Measurements from ENCODE around the gene HOXD9. TPM values are rescaled to one million over a fixed set of nuclear protein-coding genes. Genes with fewer than 3 reads are reported as not detected.

Gene HOXD9
- total RNA-seq, 4 donors from 2014 or later: 2.7 to 13.3 (median 7.5) TPM

GRCh38 chr2:176115883-176116813 is 6.4 kb upstream of the HOXD9 start, which contains the start of gene HOXD10:
Gene HOXD10 (plus strand): TSS chr2:176116778. CDS start chr2:176116834, 56 bp downstream.
- DNase-seq: peak; percentile 75
- Histone ChIP-seq H3K4me3 (peak within 1 kb of the TSS in 3 of 4 donors; percentile 15 to 24 (median 22)), H3K27ac (peak within 1 kb of the TSS; percentile 24 to 77 (median 68)), H3K36me3 (no peaks in the 10 kb centered on the region), H3K9me3 (no peaks in the 10 kb centered on the region), H3K4me1 (peaks cover 0 to 10% (median 3%) of the 10 kb centered on the region in 4 donors), H3K27me3 (peaks cover 100% of the 10 kb centered on the region)
- intact Hi-C loops (cut with DNase I; ENCODE audit: low total_unique reads) (no loop called here), in situ Hi-C loops (cut with MboI; ENCODE audit: low pct_ligation_motif_present in 1 of 4, low pct_unique_long_range_greater_than_20kb in 1 of 4, low sequenced_read_pairs in 3 of 4) (loop anchor here in 3 of 4 donors (25.0 kb wide), 2 partner anchors 696 to 1021 kb away; no protein-coding TSS in a partner anchor)
- TF ChIP-seq EP300 (IDR thresholded peaks at IDR 0.05; ENCODE audit: low read depth) (no peak), POLR2AphosphoS5 (IDR thresholded peaks at IDR 0.05) (peak; percentile 40 to 80 (median 63)), POLR2A (IDR thresholded peaks at IDR 0.05) (peak; percentile 69), CTCF (IDR thresholded peaks at IDR 0.05) (peak; percentile 14 to 43 (median 28))
- 16% methylated on average over 43 of the region's 66 CpGs; no CpG with 5 or more reads in 1 of the 2 donors for WGBS, 2 donors (ENCODE audit: low coverage in 1 of 2)

- peak overlapping the region in 1 of 4 donors; percentile 8 for H3K4me3 ChIP-seq
- 44 to 60% methylated on average over 1 to 40 of the region's 40 CpGs for WGBS, 2 donors (ENCODE audit: low coverage in 1 of 2)
- in situ Hi-C loops (cut with MboI; ENCODE audit: low pct_ligation_motif_present in 1 of 4, low pct_unique_long_range_greater_than_20kb in 1 of 4, low sequenced_read_pairs in 3 of 4): loop anchor here in 3 of 4 donors (25.0 kb wide), 2 partner anchors 695 to 1020 kb away; no protein-coding TSS in a partner anchor
Measured at GRCh38 chr2:176117162-176117822, 5.2 kb upstream of the HOXD9 start.

GRCh38 chr2:176117823-176118371 is 4.6 kb upstream of the HOXD9 start:
- 31 to 64% methylated on average over 5 to 11 of the region's 11 CpGs for WGBS, 2 donors (ENCODE audit: low coverage in 1 of 2)
- H3K27ac ChIP-seq: peak overlapping the region in 3 of 4 donors; percentile 42 to 70 (median 59)
- no peaks in the 10 kb centered on the region for H3K9me3 ChIP-seq
- intact Hi-C loops (cut with DNase I; ENCODE audit: low total_unique reads) (no loop called here), in situ Hi-C loops (cut with MboI; ENCODE audit: low pct_ligation_motif_present in 1 of 4, low pct_unique_long_range_greater_than_20kb in 1 of 4, low sequenced_read_pairs in 3 of 4) (loop anchor here in 3 of 4 donors (25.0 kb wide), 2 partner anchors 694 to 1019 kb away; no protein-coding TSS in a partner anchor)
- H3K27me3 ChIP-seq: peaks cover 100% of the 10 kb centered on the region
- H3K36me3 ChIP-seq: no peaks in the 10 kb centered on the region
- DNase-seq: no peak
- no peak for TF ChIP-seq EP300 (IDR thresholded peaks at IDR 0.05; ENCODE audit: low read depth)
- no peak for TF ChIP-seq CTCF (IDR thresholded peaks at IDR 0.05)
- no peak for TF ChIP-seq POLR2A (IDR thresholded peaks at IDR 0.05)
- TF ChIP-seq POLR2AphosphoS5 (IDR thresholded peaks at IDR 0.05): no peak
- H3K4me3 ChIP-seq: peak overlapping the region in 1 of 4 donors; percentile 8
- H3K4me1 ChIP-seq: peaks cover 0 to 18% (median 11%) of the 10 kb centered on the region in 4 donors

More at GRCh38 chr2:176117162-176117822, 5.2 kb upstream of the HOXD9 start:
- intact Hi-C loops (cut with DNase I; ENCODE audit: low total_unique reads): no loop called here
- DNase-seq: no peak
- TF ChIP-seq POLR2AphosphoS5 (IDR thresholded peaks at IDR 0.05): no peak
- TF ChIP-seq EP300 (IDR thresholded peaks at IDR 0.05; ENCODE audit: low read depth): no peak
- TF ChIP-seq POLR2A (IDR thresholded peaks at IDR 0.05): no peak
- no peak for TF ChIP-seq CTCF (IDR thresholded peaks at IDR 0.05)
- H3K27ac ChIP-seq: peak overlapping the region in 3 of 4 donors; percentile 42 to 70 (median 59)
- peaks cover 100% of the 10 kb centered on the region for H3K27me3 ChIP-seq
- H3K9me3 ChIP-seq: no peaks in the 10 kb centered on the region
- peaks cover 0 to 14% (median 9%) of the 10 kb centered on the region in 4 donors for H3K4me1 ChIP-seq
- no peaks in the 10 kb centered on the region for H3K36me3 ChIP-seq

Measured in transverse colon (tissue), 4 donors.